Fibroblast of lung (primary cell): ENCODE results near the gene TES. TPM values are rescaled to one million over a fixed set of nuclear protein-coding genes. Genes with fewer than 3 reads are reported as not detected.

Experiments
- DNase-seq, 2 donors: peaks; one replicate each; pipeline versions ENCODE4 v3.0.0 to v3.0.0-alpha.2; 2010; ENCODE audit warnings: low read depth in 2 of 2
- H2AFZ ChIP-seq: 2 replicates; pipeline ENCODE4 v1.5.1; 2012; ENCODE audit warnings: low read length, control low read depth, inconsistent platforms
- H3K27ac ChIP-seq: 2 replicates; pipeline ENCODE4 v1.5.1; 2011; ENCODE audit warnings: low read length, control low read depth; ENCODE audit not compliant: insufficient read depth
- H3K27me3 ChIP-seq: 2 replicates; pipeline ENCODE4 v1.5.1; 2011; ENCODE audit warnings: mild to moderate bottlenecking, low read length; ENCODE audit not compliant: control insufficient read depth, insufficient read depth
- H3K36me3 ChIP-seq: 2 replicates; pipeline ENCODE4 v1.5.1; 2011; ENCODE audit warnings: low read length; ENCODE audit not compliant: control insufficient read depth, insufficient read depth
- H3K4me1 ChIP-seq: 2 replicates; pipeline ENCODE4 v1.5.1; 2011; ENCODE audit warnings: low read length; ENCODE audit not compliant: control insufficient read depth, insufficient read depth; ENCODE audit errors: extremely low read depth
- H3K4me2 ChIP-seq: 2 replicates; pipeline ENCODE4 v1.5.1; 2011; ENCODE audit warnings: low read length, control low read depth; ENCODE audit not compliant: insufficient read depth; ENCODE audit errors: extremely low read depth
- H3K4me3 ChIP-seq, 4 experiments: fragments of 200-600 bp in 1 of 4; sonication (generic) in 1 of 4; replicated peaks in 1 of 4; 2 replicates each; pipeline ENCODE4 v1.5.1; 2011 to 2016; ENCODE audit warnings: low read length in 4 of 4, low read depth in 3 of 4, mild to moderate bottlenecking in 3 of 4, control low read depth in 2 of 4, inconsistent platforms in 1 of 4, mixed read lengths in 1 of 4; ENCODE audit not compliant: insufficient read depth in 1 of 4; ENCODE audit errors: control extremely low read depth in 1 of 4
- H3K79me2 ChIP-seq: 2 replicates; pipeline ENCODE4 v1.5.1; 2012; ENCODE audit warnings: mild to moderate bottlenecking, low read length, inconsistent platforms; ENCODE audit not compliant: control insufficient read depth, insufficient read depth
- H3K9ac ChIP-seq: 2 replicates; pipeline ENCODE4 v1.5.1; 2011; ENCODE audit warnings: mild to moderate bottlenecking, low read length, control low read depth; ENCODE audit not compliant: insufficient read depth
- H3K9me3 ChIP-seq: 2 replicates; pipeline ENCODE4 v1.5.1; 2012; ENCODE audit warnings: low read depth, low read length; ENCODE audit not compliant: control insufficient read depth, insufficient read depth
- H4K20me1 ChIP-seq: 2 replicates; pipeline ENCODE4 v1.5.1; 2011; ENCODE audit warnings: low read length; ENCODE audit not compliant: control insufficient read depth, insufficient read depth; ENCODE audit errors: extremely low read depth
- EZH2 ChIP-seq: IDR thresholded peaks from 2 replicates; pipeline ENCODE4 v1.5.1; 2012; ENCODE audit warnings: low read length, control low read depth, mild to moderate bottlenecking; ENCODE audit errors: missing control alignments
- polyA plus RNA-seq, 2 donors: library from polyadenylated mRNA; depleted of rRNA in 1 of 2; stranded (reverse) in 1 of 2; unstranded in 1 of 2; fragments of >200 nt; gene quantifications; 2 replicates each; pipeline ENCODE4 v1.2.1, GENCODE V29; 2011 to 2012; ENCODE audit warnings: missing spikeins in 1 of 2
- total RNA-seq: library from RNA; depleted of rRNA; stranded (reverse); fragments of >200 nt; gene quantifications from 2 replicates; pipeline ENCODE4 v1.2.1, GENCODE V29; 2014
- TF ChIP-seq, protein P1 (sequence below), 2 donors: IDR thresholded peaks in 1 of 2; conservative IDR thresholded peaks in 1 of 2; 1 replicate in 1 of 2; 2 replicates in 1 of 2; pipeline ENCODE4 v1.5.1; 2011 to 2012; ENCODE audit warnings: low read length in 2 of 2, control low read depth in 1 of 2, inconsistent platforms in 1 of 2, low read depth in 1 of 2, mild to moderate bottlenecking in 1 of 2

Gene TES
- total and polyA plus RNA-seq, 2 donors (not counting 1 experiment from before 2014, with no cell fraction given), result 17.7 to 64.1 TPM

DNA sequence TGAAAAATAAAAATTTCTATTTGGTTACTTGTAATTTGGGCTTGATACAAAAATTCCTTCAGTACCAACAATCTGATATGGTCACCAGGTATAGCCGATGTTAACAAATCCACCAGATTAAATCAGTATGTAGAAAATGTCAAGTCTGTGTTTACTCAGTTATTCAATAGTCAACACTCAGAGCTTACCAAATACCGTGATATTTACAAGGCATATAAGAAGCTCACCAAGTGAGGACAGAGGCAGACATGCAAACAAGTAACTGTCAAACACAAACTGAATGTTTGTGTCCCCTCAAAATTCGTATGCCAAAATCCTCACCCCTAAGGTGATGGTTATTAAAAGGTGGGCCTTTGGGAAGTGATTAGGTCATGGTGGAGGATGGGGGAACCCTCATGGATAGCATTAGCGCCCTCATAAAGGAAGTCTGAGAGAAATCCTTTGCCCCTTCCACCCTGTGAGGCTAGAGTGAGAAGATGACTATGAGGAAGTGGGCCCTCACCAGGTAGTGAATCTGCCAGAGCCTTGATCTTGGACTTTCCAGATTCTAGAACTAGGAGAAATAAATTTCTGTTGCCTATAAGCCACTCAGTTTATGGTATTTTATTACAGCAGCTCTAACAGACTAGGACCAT, 63.1 kb downstream of the TES start:
- H3K27me3 ChIP-seq, result no peaks in the 10 kb centered on the region
- H3K9ac ChIP-seq, result no peak overlapping the region
- H2AFZ ChIP-seq, result no peak overlapping the region
- H3K36me3 ChIP-seq, result no peaks in the 10 kb centered on the region
- peak overlapping the region; percentile 41 for H3K27ac ChIP-seq
- TF ChIP-seq EZH2, result no peak
- TF ChIP-seq, protein P1, sequence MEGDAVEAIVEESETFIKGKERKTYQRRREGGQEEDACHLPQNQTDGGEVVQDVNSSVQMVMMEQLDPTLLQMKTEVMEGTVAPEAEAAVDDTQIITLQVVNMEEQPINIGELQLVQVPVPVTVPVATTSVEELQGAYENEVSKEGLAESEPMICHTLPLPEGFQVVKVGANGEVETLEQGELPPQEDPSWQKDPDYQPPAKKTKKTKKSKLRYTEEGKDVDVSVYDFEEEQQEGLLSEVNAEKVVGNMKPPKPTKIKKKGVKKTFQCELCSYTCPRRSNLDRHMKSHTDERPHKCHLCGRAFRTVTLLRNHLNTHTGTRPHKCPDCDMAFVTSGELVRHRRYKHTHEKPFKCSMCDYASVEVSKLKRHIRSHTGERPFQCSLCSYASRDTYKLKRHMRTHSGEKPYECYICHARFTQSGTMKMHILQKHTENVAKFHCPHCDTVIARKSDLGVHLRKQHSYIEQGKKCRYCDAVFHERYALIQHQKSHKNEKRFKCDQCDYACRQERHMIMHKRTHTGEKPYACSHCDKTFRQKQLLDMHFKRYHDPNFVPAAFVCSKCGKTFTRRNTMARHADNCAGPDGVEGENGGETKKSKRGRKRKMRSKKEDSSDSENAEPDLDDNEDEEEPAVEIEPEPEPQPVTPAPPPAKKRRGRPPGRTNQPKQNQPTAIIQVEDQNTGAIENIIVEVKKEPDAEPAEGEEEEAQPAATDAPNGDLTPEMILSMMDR (conservative IDR thresholded peaks at IDR 0.05 in 1 of 2, IDR thresholded peaks at IDR 0.05 in 1 of 2; ENCODE audit: low read depth in 1 of 2, low read length in 2 of 2), result no peak
- no peak overlapping the region for H3K4me2 ChIP-seq
- no peak for DNase-seq
- H3K9me3 ChIP-seq, result no peaks in the 10 kb centered on the region
- no peak overlapping the region for H3K4me3 ChIP-seq
- no peaks in the 10 kb centered on the region for H4K20me1 ChIP-seq
- no peaks in the 10 kb centered on the region for H3K79me2 ChIP-seq
- H3K4me1 ChIP-seq, result peaks cover 21% of the 10 kb centered on the region

DNA sequence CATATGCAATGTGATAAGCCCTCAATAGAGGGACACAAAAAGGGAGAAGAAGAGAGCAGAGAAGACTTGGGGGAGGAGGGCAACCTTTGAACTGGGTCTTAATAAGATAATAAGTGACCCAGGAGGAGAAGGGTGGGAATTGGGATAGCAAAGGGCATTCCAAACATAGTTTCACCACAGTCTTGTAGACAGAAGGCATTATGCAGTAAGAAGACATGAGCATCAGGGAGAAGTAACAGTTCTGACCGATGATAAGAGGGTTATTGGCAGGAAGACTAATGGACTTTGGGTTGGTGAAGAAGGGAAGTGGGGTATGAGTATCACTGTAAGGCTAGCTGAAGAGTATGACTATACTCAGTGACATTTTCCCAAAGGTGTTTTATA, 63.6 kb downstream of the TES start:
- Histone ChIP-seq H2AFZ (no peak overlapping the region), H4K20me1 (no peaks in the 10 kb centered on the region), H3K27ac (peak overlapping the region; percentile 41), H3K79me2 (no peaks in the 10 kb centered on the region), H3K4me1 (peaks cover 18% of the 10 kb centered on the region), H3K36me3 (no peaks in the 10 kb centered on the region), H3K27me3 (no peaks in the 10 kb centered on the region), H3K4me2 (no peak overlapping the region), H3K9me3 (no peaks in the 10 kb centered on the region), H3K9ac (no peak overlapping the region), H3K4me3 (no peak overlapping the region)
- TF ChIP-seq EZH2, result no peak
- TF ChIP-seq, protein P1 (conservative IDR thresholded peaks at IDR 0.05 in 1 of 2, IDR thresholded peaks at IDR 0.05 in 1 of 2; ENCODE audit: low read depth in 1 of 2, low read length in 2 of 2), result no peak
- DNase-seq, result no peak

DNA sequence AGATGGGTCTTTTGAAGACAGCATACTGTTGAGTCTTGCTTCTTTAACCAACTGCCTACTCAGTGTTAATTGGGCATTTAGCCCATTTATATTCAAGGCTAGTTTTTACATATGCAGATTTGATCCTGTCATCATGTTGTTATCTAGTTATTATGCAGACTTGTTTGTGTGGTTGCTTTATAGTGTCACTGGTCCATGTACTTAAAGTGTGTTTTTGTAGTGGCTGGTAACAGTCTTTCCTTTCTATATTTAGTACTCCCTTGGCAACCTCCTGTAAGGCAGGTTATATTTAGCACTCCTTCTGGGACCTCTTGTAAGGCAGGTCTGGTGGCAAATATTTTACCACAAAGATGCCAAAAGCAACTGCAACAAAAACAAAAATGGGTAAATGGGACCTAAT, 66.7 kb downstream of the TES start:
- H3K4me1 ChIP-seq, result peaks cover 8% of the 10 kb centered on the region
- no peak overlapping the region for H3K9ac ChIP-seq
- H3K9me3 ChIP-seq, result no peaks in the 10 kb centered on the region
- H4K20me1 ChIP-seq, result no peaks in the 10 kb centered on the region
- H3K27ac ChIP-seq, result no peak overlapping the region
- no peak for TF ChIP-seq EZH2
- TF ChIP-seq, protein P1 (conservative IDR thresholded peaks at IDR 0.05 in 1 of 2, IDR thresholded peaks at IDR 0.05 in 1 of 2; ENCODE audit: low read depth in 1 of 2, low read length in 2 of 2), result no peak
- H3K79me2 ChIP-seq, result no peaks in the 10 kb centered on the region
- H3K27me3 ChIP-seq, result no peaks in the 10 kb centered on the region
- DNase-seq, result no peak
- H3K4me2 ChIP-seq, result no peak overlapping the region
- H2AFZ ChIP-seq, result no peak overlapping the region
- H3K4me3 ChIP-seq, result no peak overlapping the region
- H3K36me3 ChIP-seq, result no peaks in the 10 kb centered on the region
